GM21737 (cell line): ENCODE data around the gene OSBPL3.
A peak's percentile ranks its signal among the peaks of the same experiment; 100 is the strongest.

Experiments
- ATAC-seq: cut with Tn5 transposase; IDR thresholded peaks from one replicate; pipeline ENCODE4 v1.9.1; 2021; ENCODE audit warnings: mild to moderate bottlenecking, moderate library complexity; ENCODE audit not compliant: unreplicated experiment

The OSBPL3 gene

GRCh38 chr7:24868741-24869140 lies 111.2 kb downstream of the OSBPL3 start:
- no peak for ATAC-seq

GRCh38 chr7:24866004-24866615 lies 113.9 kb downstream of the OSBPL3 start:
- no peak for ATAC-seq

- no peak for ATAC-seq
Observed at GRCh38 chr7:24864214-24864817, 115.7 kb downstream of the OSBPL3 start.

- no peak for ATAC-seq
Observed at GRCh38 chr7:24863626-24864025, 116.4 kb downstream of the OSBPL3 start.

GRCh38 chr7:24862461-24862860 lies 117.5 kb downstream of the OSBPL3 start:
- ATAC-seq, result no peak

GRCh38 chr7:24861336-24861735 lies 118.6 kb downstream of the OSBPL3 start:
- ATAC-seq, result no peak

- ATAC-seq, result no peak
Observed at GRCh38 chr7:24860611-24861010, 119.4 kb downstream of the OSBPL3 start.

GRCh38 chr7:24858108-24858977 lies 121.6 kb downstream of the OSBPL3 start:
- no peak for ATAC-seq

- ATAC-seq, result no peak
Observed at GRCh38 chr7:24857623-24858022, 122.4 kb downstream of the OSBPL3 start.

GRCh38 chr7:24854866-24855265 lies 125.1 kb downstream of the OSBPL3 start:
- ATAC-seq, result no peak

- ATAC-seq, result no peak
Observed at GRCh38 chr7:24851786-24852185, 128.2 kb downstream of the OSBPL3 start.

GRCh38 chr7:24848878-24849277 lies 131.1 kb downstream of the OSBPL3 start:
- ATAC-seq, result no peak

- ATAC-seq, result no peak
Observed at GRCh38 chr7:24847754-24848153, 132.2 kb downstream of the OSBPL3 start.

- no peak for ATAC-seq
Observed at GRCh38 chr7:24843821-24844434, 136.1 kb downstream of the OSBPL3 start.

GRCh38 chr7:24842449-24843241 lies 137.3 kb downstream of the OSBPL3 start:
- ATAC-seq, result peak; percentile 48

- ATAC-seq, result peak; percentile 9
Observed at GRCh38 chr7:24842029-24842428, 137.9 kb downstream of the OSBPL3 start.

GRCh38 chr7:24840563-24840962 lies 139.4 kb downstream of the OSBPL3 start:
- no peak for ATAC-seq

- ATAC-seq, result peak; percentile 67
Observed at GRCh38 chr7:24836084-24836483, 143.9 kb downstream of the OSBPL3 start.

- ATAC-seq, result no peak
Observed at GRCh38 chr7:24835643-24836042, 144.3 kb downstream of the OSBPL3 start.

- ATAC-seq, result peak; percentile 39
Observed at GRCh38 chr7:24834128-24834798, 145.7 kb downstream of the OSBPL3 start.
